HG02852 (cell line): Measurements from ENCODE around the gene PDZD7.

Experiments used
- ATAC-seq: cut with Tn5 transposase; IDR thresholded peaks from one replicate; pipeline ENCODE4 v1.9.1; 2021; ENCODE audit warnings: mild to moderate bottlenecking, moderate library complexity; ENCODE audit not compliant: unreplicated experiment

The PDZD7 gene

DNA sequence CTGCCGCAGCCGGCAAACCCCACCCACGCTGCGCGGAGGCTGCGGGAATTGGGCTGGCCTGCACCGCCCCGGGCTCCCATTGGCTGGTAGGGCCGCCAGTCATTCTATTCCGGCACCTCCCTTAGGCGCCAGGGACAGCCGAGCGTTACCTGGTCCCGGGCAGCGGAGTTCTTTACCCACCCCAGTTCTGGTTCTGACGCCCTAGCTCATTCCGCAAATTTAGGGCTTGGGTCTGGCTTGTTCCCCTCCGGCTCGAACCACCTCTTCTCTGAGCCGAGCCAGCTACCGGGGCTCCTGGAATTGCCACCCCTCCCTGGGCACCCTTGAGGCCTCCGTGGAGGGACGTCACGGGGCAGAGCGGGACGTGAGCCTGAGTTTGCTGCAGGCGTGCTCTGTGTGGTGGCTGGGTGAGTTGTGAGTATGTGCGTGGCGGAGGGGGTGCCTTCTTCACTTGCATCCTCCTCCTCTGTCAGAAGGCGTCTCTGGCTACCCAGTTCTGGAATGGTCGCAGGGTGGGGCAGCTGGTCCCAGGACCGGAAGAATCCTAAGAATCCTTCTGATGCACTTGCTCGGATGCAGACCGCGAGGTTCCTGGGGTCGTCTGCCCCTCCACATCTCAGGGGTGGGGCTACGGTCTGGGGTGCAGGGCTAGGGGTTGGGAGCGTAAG is at the start of gene PDZD7, which contains the start of gene SFXN3:
PDZD7 (minus strand) TSS at position 2 of the 668 bp plus-strand sequence. CDS start 910 bp downstream, outside the sequence.
SFXN3 (plus strand) TSS at position 107 of the 668 bp plus-strand sequence. CDS start 3,461 bp downstream, outside the sequence.
- ATAC-seq: peak; percentile 91

DNA sequence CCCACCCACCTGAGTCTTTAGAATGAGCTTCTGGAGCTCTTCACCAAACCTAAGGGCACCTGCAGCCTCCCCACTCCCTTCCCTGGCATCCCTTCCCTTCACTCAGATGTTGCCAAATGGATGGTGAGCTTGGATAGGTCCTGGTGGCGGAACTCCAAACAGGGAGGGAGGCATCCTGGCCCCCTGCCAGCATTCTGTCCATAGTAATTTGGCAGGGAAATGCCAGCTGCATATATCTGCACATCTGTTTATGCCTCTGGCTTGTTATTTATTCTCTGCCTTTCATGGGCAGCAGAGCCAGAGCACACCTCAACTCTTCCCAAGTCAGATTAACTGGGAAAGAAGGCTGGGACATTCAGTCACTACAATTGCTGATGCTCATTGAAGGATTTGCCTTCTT is 48.9 kb upstream of the PDZD7 start:
- ATAC-seq: no peak

DNA sequence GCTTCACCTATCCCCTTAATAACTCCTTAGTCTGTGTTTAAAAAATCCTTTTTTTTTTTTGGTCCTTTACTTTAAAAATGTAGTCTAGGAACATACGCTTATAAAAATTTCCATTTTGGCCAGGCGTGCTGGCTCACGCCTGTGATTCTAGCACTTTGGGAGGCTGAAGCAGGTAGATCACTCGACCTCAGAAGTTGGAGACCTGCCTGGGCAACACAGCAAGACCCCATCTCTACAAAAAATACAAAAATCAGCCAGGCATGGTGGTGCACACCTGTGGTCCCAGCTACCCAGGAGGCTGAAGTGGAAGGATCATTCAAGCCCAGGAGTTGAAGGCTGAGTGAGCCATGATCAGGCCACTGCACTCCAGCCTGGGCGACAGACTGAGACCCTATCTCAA is 45.7 kb upstream of the PDZD7 start:
- ATAC-seq: no peak

DNA sequence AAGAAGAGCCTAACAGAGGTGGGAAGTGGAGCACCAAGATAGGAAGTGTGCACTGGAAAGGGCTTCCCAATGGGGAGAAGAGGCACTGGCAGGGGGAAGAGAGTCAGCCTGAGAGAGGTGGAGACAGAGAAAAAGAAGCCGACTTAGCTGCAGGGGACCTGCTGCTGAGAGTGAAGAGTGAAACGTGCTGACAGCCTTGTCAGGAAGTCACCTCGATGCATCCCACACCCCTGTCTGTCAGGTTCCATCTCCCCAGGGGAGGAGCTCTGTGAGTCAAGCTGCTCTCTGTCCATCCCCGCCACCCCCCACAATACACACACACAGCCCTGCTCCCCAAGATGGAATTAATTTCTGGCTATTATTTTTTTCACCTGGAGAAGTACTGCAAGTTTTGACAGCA is 44.8 kb upstream of the PDZD7 start:
- no peak for ATAC-seq

DNA sequence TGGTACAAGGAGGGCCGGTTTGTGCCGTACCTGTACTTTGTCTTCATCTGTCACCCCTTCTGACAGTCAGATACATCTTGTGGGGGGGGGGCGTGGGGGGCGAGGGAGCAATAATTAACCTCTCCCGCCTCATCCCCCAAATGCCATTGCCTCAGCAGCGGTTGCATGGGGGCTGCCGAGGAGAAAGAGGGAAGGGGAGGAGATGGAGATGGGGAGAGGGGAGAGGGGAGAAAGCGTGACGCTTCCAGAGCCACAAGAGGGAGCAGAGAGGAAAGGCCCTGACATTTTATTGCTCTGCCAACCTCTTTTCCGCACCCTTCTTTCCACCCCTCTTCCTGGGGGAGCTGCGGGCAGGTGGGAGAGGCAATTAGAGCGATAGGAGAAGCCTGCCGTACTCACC is 42.7 kb upstream of the PDZD7 start:
- ATAC-seq: no peak

DNA sequence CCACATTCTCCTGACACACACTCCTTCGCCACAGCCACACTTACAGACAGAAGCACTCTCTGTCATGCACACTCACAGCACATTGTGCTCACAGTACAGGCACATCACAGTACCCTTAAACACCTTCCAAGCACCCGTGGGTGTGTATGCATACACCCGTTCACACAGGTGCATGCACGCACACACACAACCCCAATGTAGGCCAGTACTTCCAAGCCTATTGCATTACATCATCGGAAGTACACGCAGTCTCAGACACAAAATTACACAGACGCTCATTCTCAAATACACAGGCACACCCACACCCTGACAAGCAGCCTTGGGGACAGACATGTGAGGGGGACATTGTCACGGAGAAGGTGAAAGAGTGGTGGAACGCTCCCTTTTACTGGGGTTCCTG is 42.0 kb upstream of the PDZD7 start:
- no peak for ATAC-seq

DNA sequence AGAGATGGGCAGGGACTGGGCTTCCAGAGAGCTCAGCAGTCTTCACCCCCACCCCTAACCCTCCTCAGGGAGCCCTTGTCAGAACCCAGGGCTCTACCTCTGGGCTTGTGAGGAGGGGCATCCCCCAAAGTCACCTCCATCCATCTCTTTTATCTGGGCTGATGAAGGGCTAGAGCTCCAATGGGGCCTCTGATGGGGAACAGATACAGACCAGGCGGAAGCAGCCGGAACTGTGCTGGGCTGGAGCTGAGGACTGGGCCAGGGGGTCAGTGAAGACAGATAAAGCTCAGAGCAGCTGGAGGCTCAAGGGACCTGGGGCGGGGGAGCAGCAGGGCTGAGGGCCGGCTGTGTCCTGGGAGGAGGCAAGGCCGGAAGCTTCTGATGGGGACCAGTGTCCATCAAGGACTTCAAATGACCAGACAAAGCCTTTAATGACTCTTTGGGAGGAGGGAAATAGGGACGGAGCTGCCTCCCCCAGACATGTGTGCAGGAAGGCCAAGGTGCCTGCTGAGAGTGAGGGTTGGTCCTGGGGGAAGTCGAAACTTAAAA is 41.0 kb upstream of the PDZD7 start:
- ATAC-seq: no peak

DNA sequence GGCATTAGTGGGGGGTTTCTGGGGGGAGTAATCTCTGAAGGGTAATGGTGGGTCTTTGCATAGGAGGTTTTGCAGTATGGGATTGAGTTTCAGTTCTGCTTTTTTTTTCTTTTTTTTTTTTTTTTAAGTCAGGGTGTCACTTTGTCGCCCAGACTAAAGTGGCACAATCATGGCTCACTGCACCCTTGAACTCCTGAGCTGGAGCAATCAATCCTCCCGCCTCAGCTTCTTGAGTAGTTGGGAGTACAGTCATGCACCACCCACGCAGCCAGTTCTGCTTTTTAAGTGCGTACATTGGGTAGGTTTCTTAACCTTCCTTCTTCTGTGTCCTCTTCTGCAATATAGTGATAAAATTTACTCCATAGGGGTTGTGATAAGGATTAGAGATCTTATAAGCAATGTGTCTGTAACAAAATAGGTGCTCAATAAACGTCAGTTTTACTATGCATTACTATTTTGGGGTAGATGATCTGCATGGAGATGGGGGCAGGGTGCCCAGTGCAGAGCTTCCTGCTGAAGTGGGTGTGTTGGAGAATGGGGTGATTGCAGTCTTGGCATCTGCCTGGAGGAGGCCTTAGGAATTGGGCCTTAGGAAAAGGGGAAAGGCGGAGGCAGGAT is 40.4 kb upstream of the PDZD7 start:
- ATAC-seq: no peak

DNA sequence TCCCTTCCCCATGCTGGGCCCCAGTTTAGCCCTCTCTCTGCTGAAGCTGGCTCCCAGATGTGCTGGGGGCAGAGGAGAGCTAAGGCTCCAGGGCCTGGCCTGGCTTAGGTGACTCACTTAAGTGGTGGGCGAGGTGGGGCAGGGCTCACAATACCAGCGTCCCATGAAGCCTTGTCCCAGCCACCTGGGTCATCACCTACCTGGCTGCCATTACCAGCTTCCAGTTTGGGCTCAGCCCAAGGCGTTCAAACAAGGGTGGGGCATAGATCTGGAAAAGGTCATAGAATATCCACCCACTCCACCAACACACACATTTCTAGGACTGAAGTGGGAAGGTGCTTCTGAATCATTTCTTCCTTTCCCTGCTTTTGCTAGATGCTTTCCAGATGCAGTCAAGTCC is 39.2 kb upstream of the PDZD7 start:
- ATAC-seq: no peak

DNA sequence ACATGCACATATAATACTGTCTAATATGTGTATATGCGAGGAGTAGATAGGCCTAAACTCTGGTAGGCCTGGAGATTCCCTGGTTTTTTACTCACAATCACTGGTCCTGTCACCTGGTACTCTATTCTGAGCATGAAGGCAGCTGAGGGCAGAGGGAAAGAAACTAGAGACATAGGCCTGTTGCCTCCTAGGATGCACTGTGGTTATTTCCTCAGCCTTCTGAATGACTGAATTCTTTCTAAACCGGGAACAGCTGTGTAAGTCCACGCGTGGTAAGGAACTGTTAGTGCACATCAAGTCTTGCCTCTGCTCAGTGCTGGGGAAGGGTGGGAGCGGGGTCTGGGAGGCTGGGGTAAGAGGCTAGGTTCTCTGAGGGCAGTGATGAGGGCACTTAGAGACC is 38.5 kb upstream of the PDZD7 start:
- no peak for ATAC-seq

DNA sequence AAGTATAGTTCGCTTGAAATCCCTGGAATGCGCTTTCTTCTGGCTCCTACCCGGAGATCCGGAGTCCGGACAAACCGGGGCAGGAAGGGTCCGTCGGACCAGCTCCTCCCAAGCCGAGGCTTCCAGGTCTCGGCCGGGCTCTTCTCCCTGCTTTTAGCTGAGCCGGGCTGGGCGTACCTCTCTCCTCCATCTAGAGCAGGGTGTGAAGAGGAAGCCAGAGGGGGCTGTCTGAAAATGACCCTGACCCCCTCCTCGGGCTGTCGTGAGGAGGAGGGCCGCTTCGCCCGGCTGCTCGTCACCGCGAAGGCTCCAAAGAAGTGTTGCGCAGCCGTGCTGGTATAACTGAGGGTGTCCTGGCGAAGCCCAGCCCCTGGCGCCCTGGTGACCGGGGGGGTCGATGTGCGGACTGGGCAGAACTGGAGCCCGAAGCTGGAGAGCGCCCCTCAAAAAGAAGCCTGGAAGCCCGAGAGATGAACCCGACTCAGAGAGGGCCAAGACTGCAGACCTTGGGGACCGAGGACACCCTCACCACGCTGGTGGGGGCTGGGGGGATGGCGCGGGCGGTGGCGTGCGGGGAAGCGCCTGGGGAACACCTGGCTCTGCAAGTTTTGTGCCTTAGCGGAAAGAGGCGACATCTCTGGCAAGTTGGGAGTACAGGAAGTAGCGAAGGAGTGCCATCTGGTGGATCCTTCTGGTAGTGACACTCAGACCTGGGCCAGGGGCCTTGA is 36.6 kb upstream of the PDZD7 start:
- peak; percentile 55 for ATAC-seq

DNA sequence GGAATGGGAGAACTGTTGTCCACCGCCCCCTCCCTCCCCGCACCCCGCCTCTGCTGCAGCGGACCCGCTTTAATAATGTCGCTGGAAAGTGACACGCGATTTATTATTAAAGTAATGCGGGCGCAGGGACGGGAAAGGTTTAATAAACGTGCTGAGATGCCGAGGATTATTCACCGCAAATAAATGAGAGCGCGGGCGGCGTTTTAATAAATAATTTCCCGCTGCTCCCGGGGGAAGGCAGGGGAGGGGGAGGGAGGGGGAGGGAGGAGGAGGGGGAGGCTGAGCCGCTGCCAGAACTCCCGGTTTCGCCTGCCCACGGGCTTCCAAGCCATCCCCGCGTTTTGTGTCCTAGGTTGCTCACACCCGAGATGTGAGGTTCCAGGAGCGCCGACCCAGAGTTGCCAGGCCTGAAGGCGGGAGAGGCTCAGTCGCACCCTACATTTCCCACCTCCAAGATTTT is 36.0 kb upstream of the PDZD7 start:
- no peak for ATAC-seq

DNA sequence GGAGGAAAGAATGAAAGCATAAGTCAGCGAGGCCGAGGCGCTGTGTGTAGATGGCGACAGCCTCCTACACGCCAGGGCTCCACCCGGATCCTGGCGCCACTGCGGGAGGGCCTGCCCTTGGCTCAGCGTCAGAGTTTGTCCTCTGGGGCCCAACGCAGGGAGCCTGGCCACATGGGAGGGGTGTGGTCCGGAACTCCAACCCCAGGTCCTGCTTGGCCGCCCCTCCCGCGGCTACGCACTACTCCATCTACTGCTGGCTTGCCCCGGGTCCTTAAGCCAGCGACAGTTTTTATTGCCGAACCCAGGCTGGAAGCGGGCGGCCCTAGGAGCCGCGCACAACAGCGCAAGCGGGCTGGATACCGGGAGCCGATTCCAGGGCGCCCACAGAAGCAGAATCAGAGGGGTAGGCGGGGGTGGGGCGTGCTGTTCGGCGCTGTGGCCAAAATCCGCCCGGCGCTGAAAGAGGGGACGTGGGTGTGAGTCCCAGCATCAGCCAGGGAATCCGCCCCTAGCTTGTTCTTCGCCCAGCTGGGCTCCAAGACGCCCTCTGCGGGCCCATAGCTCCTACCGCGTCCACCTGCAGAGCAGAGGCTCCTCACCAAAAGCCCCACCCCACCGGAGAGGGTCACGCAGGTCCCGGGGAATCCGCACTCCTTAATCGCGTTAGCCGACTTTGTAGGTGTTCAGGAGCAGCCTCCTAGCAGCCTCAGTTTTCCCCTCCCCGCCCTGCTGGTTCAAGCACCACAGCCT is 35.4 kb upstream of the PDZD7 start:
- ATAC-seq: peak; percentile 44

DNA sequence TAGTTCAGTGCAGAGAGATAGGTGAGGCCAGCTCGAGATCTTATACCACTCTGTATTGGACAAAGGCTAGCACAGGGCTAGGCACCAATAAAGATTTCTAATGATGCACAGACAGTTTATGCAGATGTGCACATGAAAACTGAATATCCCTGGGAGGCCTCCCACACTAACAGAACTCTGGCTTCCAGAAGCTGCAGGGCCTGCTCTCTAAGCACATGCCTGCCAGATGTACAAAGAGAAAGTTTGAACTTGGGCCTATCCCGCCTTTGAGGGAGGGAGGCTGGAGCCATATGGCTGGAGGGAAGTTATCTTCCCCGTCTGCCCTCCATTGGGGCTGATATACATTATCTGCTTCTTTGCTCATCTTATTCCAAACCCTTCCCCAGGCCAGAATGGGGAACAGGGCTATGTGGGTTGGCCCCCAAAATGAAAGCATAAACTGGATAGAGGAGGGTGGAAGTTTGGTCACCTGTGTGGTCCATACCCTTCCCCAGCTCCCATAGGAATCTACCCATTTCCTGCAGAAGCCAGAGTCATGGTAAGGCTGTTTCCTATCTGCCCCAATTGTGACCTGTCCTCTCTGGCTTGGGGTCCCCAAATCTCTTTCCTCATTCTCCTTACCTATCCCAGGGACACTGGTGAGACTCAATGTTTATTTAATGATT is 34.7 kb upstream of the PDZD7 start:
- no peak for ATAC-seq

DNA sequence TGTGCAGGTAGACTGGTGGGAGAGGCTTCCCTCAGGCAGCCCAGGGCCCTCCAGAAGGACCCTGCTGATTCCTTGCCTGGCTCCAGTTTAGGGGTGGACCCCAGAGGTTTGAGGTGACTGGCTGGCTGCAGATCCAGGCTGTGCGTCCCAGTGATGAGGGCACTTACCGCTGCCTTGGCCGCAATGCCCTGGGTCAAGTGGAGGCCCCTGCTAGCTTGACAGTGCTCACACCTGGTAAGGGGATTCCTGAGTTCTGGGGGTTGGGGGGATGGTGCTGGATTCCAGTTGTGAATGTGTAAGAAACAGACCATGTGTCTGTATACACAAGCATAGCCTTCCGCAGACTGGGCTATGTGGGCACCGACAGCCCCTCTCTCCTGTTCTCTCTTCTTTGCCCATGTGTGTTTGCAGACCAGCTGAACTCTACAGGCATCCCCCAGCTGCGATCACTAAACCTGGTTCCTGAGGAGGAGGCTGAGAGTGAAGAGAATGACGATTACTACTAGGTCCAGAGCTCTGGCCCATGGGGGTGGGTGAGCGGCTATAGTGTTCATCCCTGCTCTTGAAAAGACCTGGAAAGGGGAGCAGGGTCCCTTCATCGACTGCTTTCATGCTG is 33.6 kb upstream of the PDZD7 start:
- no peak for ATAC-seq

DNA sequence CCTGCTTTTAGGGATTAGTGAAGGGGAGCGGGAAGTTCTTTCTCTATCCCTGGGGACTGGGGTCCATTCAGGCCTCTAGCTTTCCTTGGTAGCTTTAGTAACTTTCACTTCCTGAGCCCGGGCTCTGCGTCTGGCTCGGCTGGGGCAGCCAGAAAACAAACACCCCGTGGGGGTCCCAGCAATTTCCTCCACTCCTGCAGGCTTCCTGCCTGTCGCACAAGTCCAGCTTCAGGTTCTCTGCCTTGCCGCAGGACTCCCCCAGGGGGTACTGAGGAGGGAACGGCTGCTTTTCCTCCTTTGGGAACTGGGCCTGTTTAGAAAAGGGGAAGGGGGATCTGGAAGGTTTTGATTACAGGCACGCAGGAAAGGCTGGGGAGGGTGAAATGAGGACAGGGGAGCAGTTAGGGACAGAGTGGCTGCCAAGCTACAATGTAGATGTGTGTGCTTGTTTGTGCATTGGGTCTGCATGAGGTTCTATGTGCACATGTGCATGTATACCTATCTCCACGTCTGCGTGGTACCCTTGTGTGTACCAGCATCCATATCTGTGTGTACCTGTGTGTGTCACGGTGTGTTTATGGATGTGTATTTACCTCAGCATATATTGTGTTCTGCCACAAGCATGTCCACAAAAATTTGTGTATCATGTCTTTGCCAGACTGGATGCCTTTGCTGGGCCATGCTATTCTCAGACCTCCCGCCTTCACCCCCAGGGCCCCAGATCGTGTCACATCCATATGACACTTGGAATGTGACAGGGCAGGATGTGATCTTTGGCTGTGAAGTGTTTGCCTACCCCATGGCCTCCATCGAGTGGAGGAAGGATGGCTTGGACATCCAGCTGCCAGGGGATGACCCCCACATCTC is 32.9 kb upstream of the PDZD7 start:
- ATAC-seq: no peak

DNA sequence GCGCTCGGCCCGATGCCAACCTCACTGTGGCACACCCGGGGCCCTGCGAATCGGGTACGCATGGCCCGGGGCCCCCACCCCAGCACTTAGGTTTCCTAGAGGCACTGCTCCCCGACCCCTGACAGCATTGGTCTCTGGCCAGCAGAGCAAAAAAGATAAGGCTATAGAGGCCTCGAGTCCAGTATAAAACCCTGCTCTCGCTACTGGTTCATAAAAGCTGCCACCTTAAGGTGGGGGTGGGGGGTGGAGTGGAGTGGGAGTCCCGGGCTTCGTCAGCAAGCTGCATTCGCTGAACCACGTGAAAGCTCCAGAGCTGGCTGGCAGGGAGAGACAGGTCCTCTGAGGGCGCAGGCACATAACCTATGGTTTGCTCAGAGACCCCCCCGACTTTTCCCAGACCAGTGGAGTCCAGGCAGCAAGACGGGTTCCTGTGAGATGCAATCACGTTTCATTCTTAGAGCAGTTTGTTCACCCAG is 32.2 kb upstream of the PDZD7 start:
- no peak for ATAC-seq

DNA sequence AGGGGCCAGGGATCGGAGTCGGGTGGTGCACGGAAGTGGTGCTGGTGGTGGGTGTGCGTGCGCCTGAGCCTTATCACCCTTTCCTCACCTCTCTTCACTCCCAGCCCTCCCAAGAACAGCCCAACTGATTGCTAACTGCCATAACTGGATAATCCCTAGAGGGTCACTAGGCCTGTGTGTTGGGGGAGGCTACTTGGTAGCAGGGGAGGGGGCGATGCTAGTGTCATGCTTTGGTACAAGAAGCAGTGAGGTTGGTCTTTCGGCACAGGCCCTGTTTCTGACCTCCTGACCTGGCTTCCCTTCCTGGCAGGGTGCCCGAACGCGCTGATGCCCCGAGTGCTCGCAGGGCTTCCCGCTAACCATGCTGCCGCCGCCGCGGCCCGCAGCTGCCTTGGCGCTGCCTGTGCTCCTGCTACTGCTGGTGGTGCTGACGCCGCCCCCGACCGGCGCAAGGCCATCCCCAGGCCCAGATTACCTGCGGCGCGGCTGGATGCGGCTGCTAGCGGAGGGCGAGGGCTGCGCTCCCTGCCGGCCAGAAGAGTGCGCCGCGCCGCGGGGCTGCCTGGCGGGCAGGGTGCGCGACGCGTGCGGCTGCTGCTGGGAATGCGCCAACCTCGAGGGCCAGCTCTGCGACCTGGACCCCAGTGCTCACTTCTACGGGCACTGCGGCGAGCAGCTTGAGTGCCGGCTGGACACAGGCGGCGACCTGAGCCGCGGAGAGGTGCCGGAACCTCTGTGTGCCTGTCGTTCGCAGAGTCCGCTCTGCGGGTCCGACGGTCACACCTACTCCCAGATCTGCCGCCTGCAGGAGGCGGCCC is 31.5 kb upstream of the PDZD7 start:
- ATAC-seq: no peak
